ENCODE results near the gene MPPED1. TPM values are rescaled to one million over a fixed set of nuclear protein-coding genes. Genes with fewer than 3 reads are reported as not detected.

MPPED1 gene
- total and polyA plus RNA-seq, 2 of the 13 experiments (the other 11 are each of a cell fraction or from before 2014, with no cell fraction given), result 0.77 TPM; not detected in 1

DNA sequence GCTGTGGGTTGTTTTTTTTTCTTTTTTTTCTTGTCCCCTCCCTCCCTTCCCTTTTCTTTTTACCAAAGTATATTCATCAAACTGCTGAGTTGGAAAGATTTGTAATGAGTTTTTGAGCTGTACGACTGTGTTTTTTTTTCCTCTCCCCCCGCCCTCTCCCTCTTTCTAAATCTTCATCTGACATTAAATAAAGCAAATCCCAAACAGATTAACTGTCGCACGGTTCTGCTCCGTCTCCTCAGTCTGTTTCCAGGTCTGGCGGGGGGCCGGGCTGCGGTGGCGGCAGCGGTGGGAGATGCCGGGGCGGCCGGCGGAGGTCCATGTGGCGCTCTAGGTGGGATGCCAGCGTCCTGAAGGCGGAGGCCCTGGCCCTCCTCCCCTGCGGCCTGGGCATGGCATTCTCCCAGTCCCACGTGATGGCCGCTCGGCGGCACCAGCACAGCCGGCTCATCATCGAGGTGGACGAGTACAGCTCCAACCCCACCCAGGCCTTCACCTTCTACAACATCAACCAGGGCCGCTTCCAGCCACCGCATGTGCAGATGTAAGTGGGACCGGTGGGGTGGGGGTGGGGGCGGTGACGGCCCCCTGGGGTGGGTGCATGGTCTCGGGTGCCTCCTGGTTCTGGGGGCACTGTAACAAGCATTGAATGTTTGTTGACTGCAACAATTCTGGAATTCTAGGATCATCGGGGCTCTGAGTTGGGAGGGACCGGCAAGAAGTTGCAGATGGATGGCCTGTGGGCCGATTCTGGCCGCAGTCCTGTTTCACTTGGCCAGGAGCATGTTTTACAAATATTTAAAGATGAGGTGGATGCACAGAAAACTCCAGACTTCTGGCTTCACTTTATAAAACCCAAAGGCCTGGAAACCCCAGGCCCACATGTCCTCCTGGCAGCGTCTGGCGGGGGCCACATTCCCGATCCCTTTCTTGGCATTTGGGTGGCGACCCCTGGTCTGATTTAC lies 13.1 kb downstream of the MPPED1 start:
- ChIA-PET POLR2A (no interaction called here), CTCF (ENCODE audit: low intra/inter-chr PET ratio, low total read pairs) (no interaction called here)
- no TSS peak for BruUV-seq (replicated peaks)
- Histone ChIP-seq H3K9me3 (ENCODE audit: low read length) (no peaks in the 10 kb centered on the region), H3K4me1 (ENCODE audit: insufficient read depth, low read length) (no peaks in the 10 kb centered on the region), H3K79me2 (ENCODE audit: insufficient read depth, low read length) (no peaks in the 10 kb centered on the region), H3K4me3 (replicated peaks in 1 of 3; ENCODE audit: insufficient read depth in 1 of 3, low read depth in 2 of 3, low read length in 3 of 3) (no peak overlapping the region), H3K4me2 (ENCODE audit: low read depth, low read length) (no peak overlapping the region), H3K36me3 (replicated peaks in 1 of 2; ENCODE audit: control insufficient read depth in 1 of 2, insufficient read depth in 2 of 2, low read length in 2 of 2) (no peaks in the 10 kb centered on the region), H2AFZ (ENCODE audit: low read length) (no peak overlapping the region), H3K9ac (ENCODE audit: insufficient read depth, low read depth, low read length) (no peak overlapping the region), H3K27ac (ENCODE audit: extremely low read length, insufficient read depth, low read length) (no peak overlapping the region), H4K20me1 (ENCODE audit: insufficient read depth, low read length) (no peaks in the 10 kb centered on the region), H3K27me3 (ENCODE audit: control insufficient read depth in 1 of 2, insufficient read depth in 2 of 2, low read length in 2 of 2) (peaks cover 4 to 63% of the 10 kb centered on the region in 2 experiments; a peak in 4 of 5 replicates)
- intact Hi-C loops (cut with micrococcal nuclease; ENCODE audit: unreplicated experiment), result no loop called here
- TF ChIP-seq SIN3A (IDR thresholded peaks at IDR 0.05; ENCODE audit: borderline replicate concordance, low read depth, low read length) (no peak), CEBPG (CRISPR knock-in tag; IDR thresholded peaks at IDR 0.05) (no peak), ZNF598 (CRISPR knock-in tag; IDR thresholded peaks at IDR 0.05; ENCODE audit: borderline replicate concordance) (no peak), ZNF652 (CRISPR knock-in tag; IDR thresholded peaks at IDR 0.05; ENCODE audit: borderline replicate concordance, low read depth) (no peak), ZNF841 (CRISPR knock-in tag; IDR thresholded peaks at IDR 0.05; ENCODE audit: borderline replicate concordance) (no peak), ZKSCAN8 (CRISPR knock-in tag; IDR thresholded peaks at IDR 0.05; ENCODE audit: borderline replicate concordance) (no peak), NONO (IDR thresholded peaks at IDR 0.05) (no peak), NONO (CRISPR knock-in tag; conservative IDR thresholded peaks at IDR 0.05) (no peak), MEIS1 (CRISPR knock-in tag; IDR thresholded peaks at IDR 0.05; ENCODE audit: borderline replicate concordance) (no peak), ZNF367 (CRISPR knock-in tag; IDR thresholded peaks at IDR 0.05; ENCODE audit: borderline replicate concordance) (no peak)
- TF ChIP-seq, protein P1, sequence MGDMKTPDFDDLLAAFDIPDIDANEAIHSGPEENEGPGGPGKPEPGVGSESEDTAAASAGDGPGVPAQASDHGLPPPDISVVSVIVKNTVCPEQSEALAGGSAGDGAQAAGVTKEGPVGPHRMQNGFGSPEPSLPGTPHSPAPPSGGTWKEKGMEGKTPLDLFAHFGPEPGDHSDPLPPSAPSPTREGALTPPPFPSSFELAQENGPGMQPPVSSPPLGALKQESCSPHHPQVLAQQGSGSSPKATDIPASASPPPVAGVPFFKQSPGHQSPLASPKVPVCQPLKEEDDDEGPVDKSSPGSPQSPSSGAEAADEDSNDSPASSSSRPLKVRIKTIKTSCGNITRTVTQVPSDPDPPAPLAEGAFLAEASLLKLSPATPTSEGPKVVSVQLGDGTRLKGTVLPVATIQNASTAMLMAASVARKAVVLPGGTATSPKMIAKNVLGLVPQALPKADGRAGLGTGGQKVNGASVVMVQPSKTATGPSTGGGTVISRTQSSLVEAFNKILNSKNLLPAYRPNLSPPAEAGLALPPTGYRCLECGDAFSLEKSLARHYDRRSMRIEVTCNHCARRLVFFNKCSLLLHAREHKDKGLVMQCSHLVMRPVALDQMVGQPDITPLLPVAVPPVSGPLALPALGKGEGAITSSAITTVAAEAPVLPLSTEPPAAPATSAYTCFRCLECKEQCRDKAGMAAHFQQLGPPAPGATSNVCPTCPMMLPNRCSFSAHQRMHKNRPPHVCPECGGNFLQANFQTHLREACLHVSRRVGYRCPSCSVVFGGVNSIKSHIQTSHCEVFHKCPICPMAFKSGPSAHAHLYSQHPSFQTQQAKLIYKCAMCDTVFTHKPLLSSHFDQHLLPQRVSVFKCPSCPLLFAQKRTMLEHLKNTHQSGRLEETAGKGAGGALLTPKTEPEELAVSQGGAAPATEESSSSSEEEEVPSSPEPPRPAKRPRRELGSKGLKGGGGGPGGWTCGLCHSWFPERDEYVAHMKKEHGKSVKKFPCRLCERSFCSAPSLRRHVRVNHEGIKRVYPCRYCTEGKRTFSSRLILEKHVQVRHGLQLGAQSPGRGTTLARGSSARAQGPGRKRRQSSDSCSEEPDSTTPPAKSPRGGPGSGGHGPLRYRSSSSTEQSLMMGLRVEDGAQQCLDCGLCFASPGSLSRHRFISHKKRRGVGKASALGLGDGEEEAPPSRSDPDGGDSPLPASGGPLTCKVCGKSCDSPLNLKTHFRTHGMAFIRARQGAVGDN (CRISPR knock-in tag; IDR thresholded peaks at IDR 0.05), result no peak
- TF ChIP-seq, protein P2, sequence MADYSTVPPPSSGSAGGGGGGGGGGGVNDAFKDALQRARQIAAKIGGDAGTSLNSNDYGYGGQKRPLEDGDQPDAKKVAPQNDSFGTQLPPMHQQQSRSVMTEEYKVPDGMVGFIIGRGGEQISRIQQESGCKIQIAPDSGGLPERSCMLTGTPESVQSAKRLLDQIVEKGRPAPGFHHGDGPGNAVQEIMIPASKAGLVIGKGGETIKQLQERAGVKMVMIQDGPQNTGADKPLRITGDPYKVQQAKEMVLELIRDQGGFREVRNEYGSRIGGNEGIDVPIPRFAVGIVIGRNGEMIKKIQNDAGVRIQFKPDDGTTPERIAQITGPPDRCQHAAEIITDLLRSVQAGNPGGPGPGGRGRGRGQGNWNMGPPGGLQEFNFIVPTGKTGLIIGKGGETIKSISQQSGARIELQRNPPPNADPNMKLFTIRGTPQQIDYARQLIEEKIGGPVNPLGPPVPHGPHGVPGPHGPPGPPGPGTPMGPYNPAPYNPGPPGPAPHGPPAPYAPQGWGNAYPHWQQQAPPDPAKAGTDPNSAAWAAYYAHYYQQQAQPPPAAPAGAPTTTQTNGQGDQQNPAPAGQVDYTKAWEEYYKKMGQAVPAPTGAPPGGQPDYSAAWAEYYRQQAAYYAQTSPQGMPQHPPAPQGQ (CRISPR knock-in tag; IDR thresholded peaks at IDR 0.05; ENCODE audit: borderline replicate concordance), result no peak
- WGBS (ENCODE audit: low lambda C conversion rate), result 63% methylated on average over 27 of the region's 39 CpGs
- DNase-seq (ENCODE audit: low spot score) (no peak), FAIRE-seq (no peak), ATAC-seq (no peak)
- in situ Hi-C loops (cut with HindIII; ENCODE audit: extremely low pct_ligation_motif_present, low pct_unique_long_range_greater_than_20kb), result no loop called here
